Placental epithelial cell (primary cell): Measurements from ENCODE around the gene OR4K17. TPM values are rescaled to one million over a fixed set of nuclear protein-coding genes. Genes with fewer than 3 reads are reported as not detected.

Experiments
- small RNA-seq: library from RNA; depleted of rRNA; stranded (forward); fragments of <200 nt; gene quantifications from one replicate; pipeline ENCODE3, GENCODE V24; 2012
- total RNA-seq: library from RNA; depleted of rRNA; stranded (reverse); fragments of >200 nt; gene quantifications from 2 replicates; pipeline ENCODE4 v1.2.3, GENCODE V29; 2012

The OR4K17 gene
- not detected in 2 replicates for total RNA-seq

DNA sequence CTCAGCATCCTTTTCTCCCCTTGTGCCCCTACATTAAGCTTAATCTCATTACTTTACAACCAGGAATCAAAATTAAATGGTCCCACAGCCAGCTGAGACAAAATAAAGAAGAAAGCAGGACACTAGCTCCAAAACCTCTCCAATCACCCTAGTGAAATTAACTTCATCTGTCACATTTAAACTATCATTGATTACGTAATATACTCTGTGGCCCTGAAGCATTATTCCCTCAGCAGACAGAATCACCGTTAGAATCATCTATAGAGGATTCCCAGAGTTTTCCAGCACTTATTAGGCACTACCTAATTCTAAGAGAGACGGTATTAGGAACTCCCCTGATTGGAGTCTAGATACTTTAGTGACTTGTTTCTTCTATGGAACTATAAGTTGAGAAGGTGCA lies at the start of gene OR4K17:
Gene OR4K17, plus strand, starts transcription at position 302 of the 400 bp plus-strand sequence. CDS start 6,761 bp downstream, outside the sequence.

DNA sequence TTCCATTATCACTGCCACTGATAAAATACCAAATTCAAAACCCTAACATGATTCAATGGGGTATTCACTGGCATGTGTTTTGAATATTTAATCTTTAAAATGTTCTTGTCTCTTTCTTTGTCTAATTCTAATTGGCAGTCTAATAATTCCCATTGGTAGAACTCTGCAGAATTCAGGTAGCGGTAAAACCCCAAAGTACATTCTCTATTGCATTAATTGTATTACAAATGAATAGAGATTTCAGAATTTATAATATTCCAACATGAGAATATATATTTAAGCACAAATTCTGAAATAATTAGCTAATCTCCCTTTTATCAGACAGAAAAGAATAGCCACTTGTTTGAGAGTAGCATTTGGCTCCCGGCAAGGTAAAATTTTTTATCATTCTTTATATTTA lies 28.0 kb downstream of the OR4K17 start, which contains the start of gene OR4N5:
Gene OR4N5, plus strand, starts transcription at position 301 of the 400 bp plus-strand sequence. CDS start 4,916 bp downstream, outside the sequence.

Small RNAs within 50 kb of the gene (small RNA-seq; reads per million reads assigned to genes)
- gene RNA5SP380: not detected

Other genes with a start within 250 kb of the OR4K17 start
- not detected in 2 replicates for gene OR4K2, start 235.6 kb upstream of the OR4K17 start, total RNA-seq
- gene OR4K5, start 190.1 kb upstream of the OR4K17 start, total RNA-seq: not detected in 2 replicates
- gene OR4K1, start 179.8 kb upstream of the OR4K17 start, total RNA-seq: not detected in 2 replicates
- gene OR4K15, start 135.1 kb upstream of the OR4K17 start, total RNA-seq: not detected in 2 replicates
- gene OR4Q2, start 108.6 kb upstream of the OR4K17 start, total RNA-seq: not detected in 2 replicates
- gene OR4K14, start 91.4 kb upstream of the OR4K17 start, total RNA-seq: not detected in 2 replicates
- gene OR4K13, start 74.7 kb upstream of the OR4K17 start, total RNA-seq: not detected in 2 replicates
- gene OR4L1, start 50.7 kb upstream of the OR4K17 start, total RNA-seq: not detected in 2 replicates
- not detected in 2 replicates for gene OR4N5, start 28.1 kb downstream of the OR4K17 start, total RNA-seq
- not detected in 2 replicates for gene OR11G2, start 80.2 kb downstream of the OR4K17 start, total RNA-seq
- not detected in 2 replicates for gene OR11H6, start 113.0 kb downstream of the OR4K17 start, total RNA-seq
- gene OR11H7, start 118.2 kb downstream of the OR4K17 start, total RNA-seq: not detected in 2 replicates
- not detected in 2 replicates for gene OR11H4, start 128.5 kb downstream of the OR4K17 start, total RNA-seq
- gene TTC5, start 195.2 kb downstream of the OR4K17 start, total RNA-seq: 14.9 and 16.7 TPM in 2 replicates
- gene CCNB1IP1, start 222.5 kb downstream of the OR4K17 start, total RNA-seq: 43.7 and 55.4 TPM in 2 replicates
- gene PARP2, start 232.9 kb downstream of the OR4K17 start, total RNA-seq: 5.3 and 13.0 TPM in 2 replicates